Activated T-cell treated with anti-CD3 and anti-CD28 coated beads, Interleukin-2, amount 50 U/mL, for 72 hours (primary cell): ENCODE measurements around the gene DIP2C. TPM values are rescaled to one million over a fixed set of nuclear protein-coding genes. Genes with fewer than 3 reads are reported as not detected.
A peak's percentile ranks its signal among the peaks of the same experiment; 100 is the strongest.
"Not testable (repeated sequence)": the region's sequence is repeated elsewhere in the genome, so short reads cannot be mapped to it uniquely, and the experiment has no call there.

Experiments used
- ATAC-seq, 2 donors: fragments of 150-1000 bp; cut with Tn5 transposase; replicated peaks in 1 of 2; 2 replicates each; pipeline ENCODE4 v1.10.0; 2021; ENCODE audit warnings: moderate library complexity in 2 of 2, mild to moderate bottlenecking in 1 of 2
- DNase-seq, 2 donors: peaks; one replicate each; pipeline ENCODE4 v3.0.0; 2021 to 2022; ENCODE audit warnings: mixed read lengths in 1 of 2
- H3K27ac Mint-ChIP-seq: one replicate; pipeline ENCODE4 v1.8.0; 2022; ENCODE audit warnings: mild to moderate bottlenecking, moderate library complexity, mixed read lengths
- H3K27me3 Mint-ChIP-seq: one replicate; pipeline ENCODE4 v1.8.0; 2022; ENCODE audit warnings: low read depth, mixed read lengths
- H3K36me3 Mint-ChIP-seq, 2 donors: one replicate each; pipeline ENCODE4 v1.8.0; 2022; ENCODE audit warnings: mixed read lengths in 2 of 2, mild to moderate bottlenecking in 1 of 2; ENCODE audit not compliant: insufficient read depth in 2 of 2
- H3K4me1 Mint-ChIP-seq: one replicate; pipeline ENCODE4 v1.8.0; 2022; ENCODE audit warnings: low read depth, mixed read lengths
- H3K4me3 Mint-ChIP-seq, 2 donors: one replicate each; pipeline ENCODE4 v1.8.0; 2022; ENCODE audit warnings: mild to moderate bottlenecking in 2 of 2, mixed read lengths in 2 of 2, moderate library complexity in 2 of 2
- H3K9me3 Mint-ChIP-seq, 2 donors: one replicate each; pipeline ENCODE4 v1.8.0; 2022; ENCODE audit warnings: mixed read lengths in 2 of 2
- total RNA-seq, 2 donors: library from RNA; stranded (reverse); gene quantifications; one replicate each; pipeline ENCODE4 v1.2.3, GENCODE V29; 2022

The DIP2C gene
- total RNA-seq, 2 donors from 2014 or later: 0.70 to 1.6 TPM

DNA sequence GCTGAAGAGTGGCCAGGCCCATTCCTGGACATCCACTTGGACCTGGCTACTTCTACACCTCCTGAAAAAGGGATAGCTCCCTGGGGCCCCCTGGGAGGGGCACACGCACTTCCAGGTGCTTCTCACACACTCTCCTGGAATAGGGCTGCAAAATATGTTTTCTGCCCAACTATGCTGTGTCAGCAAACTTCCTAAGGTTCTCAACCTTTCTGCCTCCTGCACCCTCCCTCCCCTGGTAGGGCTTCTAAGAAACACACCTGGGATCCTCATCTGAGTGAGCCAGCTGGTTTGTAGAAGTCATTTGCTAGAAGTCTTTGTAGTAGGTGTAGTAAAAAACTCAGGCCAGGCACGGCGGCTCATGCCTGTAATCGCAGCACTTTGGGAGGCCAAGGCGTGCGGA, 417.7 kb downstream of the DIP2C start:
- ATAC-seq (no peak), DNase-seq (no peak)
- Mint-ChIP-seq H3K27me3 (no peaks in the 10 kb centered on the region), H3K9me3 (no peaks in the 10 kb centered on the region), H3K4me3 (no peak overlapping the region), H3K4me1 (no peaks in the 10 kb centered on the region), H3K27ac (no peak overlapping the region), H3K36me3 (no peaks in the 10 kb centered on the region)

DNA sequence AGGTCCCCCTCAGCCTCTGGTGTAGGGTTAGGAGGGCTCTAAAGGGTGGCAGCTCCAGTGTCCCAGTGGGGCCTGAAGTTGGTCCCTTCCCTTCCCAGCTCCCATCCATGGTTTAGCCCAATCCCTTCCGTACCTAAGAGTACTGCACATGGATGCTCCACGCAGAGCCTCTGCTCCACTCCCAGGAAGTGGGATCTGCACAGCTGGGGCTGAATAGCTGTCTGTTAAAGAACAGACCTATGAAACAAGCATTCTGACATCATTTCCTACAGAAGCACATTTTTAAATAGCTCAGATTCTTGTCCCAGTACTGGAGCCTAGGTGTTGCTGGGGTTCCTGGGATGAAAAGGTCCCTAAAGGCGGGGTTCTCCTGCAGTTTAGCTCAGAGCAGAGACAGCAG, 418.3 kb downstream of the DIP2C start:
- no peaks in the 10 kb centered on the region for H3K4me1 Mint-ChIP-seq
- H3K9me3 Mint-ChIP-seq: no peaks in the 10 kb centered on the region
- no peaks in the 10 kb centered on the region for H3K27me3 Mint-ChIP-seq
- no peaks in the 10 kb centered on the region for H3K36me3 Mint-ChIP-seq
- DNase-seq (no peak), ATAC-seq (no peak)
- H3K4me3 Mint-ChIP-seq: no peak overlapping the region
- H3K27ac Mint-ChIP-seq: no peak overlapping the region

DNA sequence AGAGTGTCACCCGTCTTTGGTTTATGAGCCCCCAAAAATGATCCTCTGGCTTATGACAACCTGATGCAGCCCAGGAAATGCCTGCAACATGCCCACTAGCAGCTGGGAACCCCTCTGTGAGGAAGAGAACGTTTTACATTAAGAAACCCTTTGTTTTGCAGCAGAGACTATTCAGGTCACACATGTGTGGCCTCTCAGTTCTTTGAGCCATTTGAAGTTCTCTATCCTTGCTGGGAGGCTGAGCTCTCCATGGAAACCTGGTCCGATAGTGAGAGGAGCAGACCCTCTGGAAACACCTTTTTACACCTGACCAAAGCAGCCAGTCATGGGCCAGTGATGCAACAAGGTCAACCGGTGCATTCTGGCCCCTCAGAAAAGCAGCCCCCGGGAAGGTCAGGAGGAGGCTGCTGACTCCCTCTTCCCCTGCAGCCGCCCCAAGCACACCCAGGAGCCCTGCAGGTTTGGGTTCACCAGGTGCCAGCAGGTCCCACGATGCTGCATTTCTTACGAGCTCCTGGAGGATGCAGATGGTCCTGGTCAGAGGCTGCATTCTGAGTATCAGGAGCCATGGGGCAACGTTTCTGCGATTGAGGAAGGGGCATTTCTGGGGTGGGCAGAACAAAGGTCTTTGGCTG, 419.9 kb downstream of the DIP2C start:
- ATAC-seq (no peak), DNase-seq (no peak)
- Mint-ChIP-seq H3K4me3 (no peak overlapping the region), H3K27ac (no peak overlapping the region), H3K36me3 (peaks cover 0 to 6% of the 10 kb centered on the region in 2 donors), H3K27me3 (no peaks in the 10 kb centered on the region), H3K4me1 (no peaks in the 10 kb centered on the region), H3K9me3 (peaks cover 0 to 5% of the 10 kb centered on the region in 2 donors)

DNA sequence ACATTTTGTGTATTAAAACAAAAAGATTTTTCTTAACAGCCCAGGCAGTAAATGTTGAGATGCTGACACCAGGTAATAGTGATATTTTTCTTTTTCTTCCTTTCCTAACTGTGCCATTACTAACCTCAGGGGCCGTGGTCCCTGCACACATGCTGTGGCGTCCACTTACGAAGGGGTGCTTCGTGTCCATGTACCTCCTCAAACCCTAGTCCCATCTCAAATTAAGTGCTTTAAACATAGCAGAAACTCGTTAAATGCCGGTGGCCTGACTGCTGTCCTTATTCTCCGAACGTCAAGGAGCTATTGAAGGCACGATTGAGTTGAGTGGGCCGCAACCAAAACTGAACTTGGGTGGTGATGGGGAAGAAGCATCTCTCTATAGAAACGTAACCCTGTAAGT, 421.8 kb downstream of the DIP2C start:
- DNase-seq (no peak), ATAC-seq (no peak)
- Mint-ChIP-seq H3K27me3 (no peaks in the 10 kb centered on the region), H3K27ac (no peak overlapping the region), H3K9me3 (peaks cover 0 to 10% of the 10 kb centered on the region in 2 donors), H3K4me3 (no peak overlapping the region), H3K36me3 (peaks cover 0 to 15% of the 10 kb centered on the region in 2 donors), H3K4me1 (peaks cover 8% of the 10 kb centered on the region)

DNA sequence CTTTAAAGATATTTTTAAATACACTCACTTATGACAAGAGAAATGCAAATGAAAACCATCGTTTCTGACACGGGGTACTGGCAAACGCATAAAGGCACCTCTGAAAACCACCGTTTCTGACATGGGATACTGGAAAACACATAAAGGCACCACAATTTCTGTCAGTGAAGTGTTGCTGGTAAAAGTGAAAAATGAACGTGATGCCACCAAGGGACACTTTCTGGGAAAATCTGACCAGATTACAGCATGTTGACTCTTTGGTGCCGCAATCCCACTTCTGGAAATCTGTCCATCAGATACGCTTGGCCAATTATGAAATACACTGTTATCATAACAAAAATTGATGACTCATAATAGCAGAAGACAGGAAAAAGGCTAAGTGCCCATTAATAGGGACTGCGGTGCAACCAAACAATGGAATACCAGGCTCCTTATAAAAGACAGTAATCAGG, 422.5 kb downstream of the DIP2C start:
- Mint-ChIP-seq H3K36me3 (peaks cover 0 to 15% of the 10 kb centered on the region in 2 donors), H3K4me1 (peaks cover 8% of the 10 kb centered on the region), H3K27me3 (no peaks in the 10 kb centered on the region), H3K9me3 (peaks cover 0 to 10% of the 10 kb centered on the region in 2 donors), H3K4me3 (no peak overlapping the region), H3K27ac (no peak overlapping the region)
- DNase-seq (no peak), ATAC-seq (no peak)

DNA sequence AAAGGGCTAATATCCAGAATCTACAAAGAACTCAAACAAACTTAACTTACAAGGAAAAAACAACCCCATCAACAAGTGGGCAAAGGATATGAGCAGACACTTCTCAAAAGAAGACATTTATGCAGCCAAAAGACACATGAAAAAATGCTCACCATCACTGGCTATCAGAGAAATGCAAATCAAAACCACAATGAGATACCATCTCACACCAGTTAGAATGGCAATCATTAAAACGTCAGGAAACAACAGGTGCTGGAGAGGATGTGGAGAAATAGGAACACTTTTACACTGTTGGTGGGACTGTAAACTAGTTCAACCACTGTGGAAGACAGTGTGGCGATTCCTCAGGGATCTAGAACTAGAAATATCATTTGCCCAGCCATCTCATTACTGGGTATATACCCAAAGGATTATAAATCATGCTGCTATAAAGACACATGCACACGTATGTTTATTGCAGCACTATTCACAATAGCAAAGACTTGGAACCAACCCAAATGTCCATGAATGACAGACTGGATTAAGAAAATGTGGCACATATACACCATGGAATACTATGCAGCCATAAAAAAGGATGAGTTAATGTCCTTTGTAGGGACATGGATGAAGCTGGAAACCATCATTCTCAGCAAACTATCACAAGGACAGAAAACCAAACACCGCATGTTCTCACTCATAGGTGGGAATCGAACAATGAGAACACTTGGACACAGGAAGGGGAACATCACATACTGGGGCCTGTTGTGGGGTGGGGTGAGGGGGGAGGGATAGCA, 423.5 kb downstream of the DIP2C start:
- not testable (repeated sequence) for H3K4me1 Mint-ChIP-seq, ATAC-seq, H3K27me3 Mint-ChIP-seq, DNase-seq, H3K4me3 Mint-ChIP-seq, H3K9me3 Mint-ChIP-seq
- Mint-ChIP-seq H3K36me3 (peaks cover 0 to 15% of the 10 kb centered on the region in 2 donors), H3K27ac (peak overlapping the region; percentile 69)

DNA sequence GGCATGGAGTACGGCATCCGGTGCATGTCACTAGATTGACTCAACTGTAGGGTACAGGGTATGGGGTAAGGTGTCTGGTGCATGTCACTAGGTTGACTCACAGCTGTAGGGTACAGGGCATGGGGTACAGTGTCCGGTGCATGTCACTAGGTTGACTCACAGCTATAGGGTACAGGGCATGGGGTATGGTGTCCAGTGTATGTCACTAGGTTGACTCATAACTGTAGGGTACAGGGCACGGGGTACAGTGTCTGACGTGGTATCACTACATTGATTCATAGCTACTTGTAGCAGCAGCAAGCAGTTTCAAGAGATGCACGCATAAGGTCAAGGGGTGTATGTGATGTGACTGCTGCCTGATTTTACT, 424.4 kb downstream of the DIP2C start:
- not testable (repeated sequence) for H3K9me3 Mint-ChIP-seq, H3K27me3 Mint-ChIP-seq, H3K4me1 Mint-ChIP-seq, H3K4me3 Mint-ChIP-seq
- ATAC-seq (peak; percentile 79 to 85), DNase-seq (peak; percentile 31 to 41)
- H3K27ac Mint-ChIP-seq: peak overlapping the region; percentile 69
- peaks cover 0 to 15% of the 10 kb centered on the region in 2 donors for H3K36me3 Mint-ChIP-seq

DNA sequence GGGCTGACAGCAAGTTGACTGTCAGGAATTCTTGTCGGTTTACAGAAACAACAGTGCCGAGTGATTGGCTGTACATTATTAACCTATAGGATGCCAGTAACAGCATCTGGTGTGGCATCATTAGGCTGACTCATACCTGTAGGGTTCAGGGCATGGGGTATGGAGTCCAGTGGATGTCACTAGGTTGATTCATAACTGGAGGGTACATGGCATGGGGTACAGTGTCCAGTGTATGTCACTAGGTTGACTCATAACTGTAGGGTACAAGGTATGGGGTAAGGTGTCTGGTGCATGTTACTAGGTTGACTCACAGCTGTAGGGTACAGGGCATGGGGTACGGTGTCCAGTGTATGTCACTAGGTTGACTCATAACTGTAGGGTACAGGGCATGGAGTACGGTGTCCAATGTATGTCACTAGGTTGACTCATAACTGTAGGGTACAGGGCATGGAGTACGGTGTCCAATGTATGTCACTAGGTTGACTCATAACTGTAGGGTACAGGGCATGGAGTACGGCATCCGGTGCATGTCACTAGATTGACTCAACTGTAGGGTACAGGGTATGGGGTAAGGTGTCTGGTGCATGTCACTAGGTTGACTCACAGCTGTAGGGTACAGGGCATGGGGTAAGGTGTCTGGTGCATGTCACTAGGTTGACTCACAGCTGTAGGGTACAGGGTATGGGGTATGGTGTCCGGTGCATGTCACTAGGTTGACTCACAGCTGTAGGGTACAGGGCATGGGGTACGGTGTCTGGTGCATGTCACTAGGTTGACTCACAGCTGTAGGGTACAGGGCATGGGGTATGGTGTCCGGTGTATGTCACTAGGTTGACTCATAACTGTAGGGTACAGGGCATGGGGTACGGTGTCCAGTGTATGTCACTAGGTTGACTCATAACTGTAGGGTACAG, 425.1 kb downstream of the DIP2C start:
- DNase-seq (peak; percentile 17 to 36), ATAC-seq (peak; percentile 80 to 82)
- not testable (repeated sequence) for H3K27me3 Mint-ChIP-seq, H3K4me3 Mint-ChIP-seq, H3K9me3 Mint-ChIP-seq, H3K4me1 Mint-ChIP-seq
- H3K36me3 Mint-ChIP-seq: peaks cover 0 to 15% of the 10 kb centered on the region in 2 donors
- H3K27ac Mint-ChIP-seq: peak overlapping the region; percentile 19

DNA sequence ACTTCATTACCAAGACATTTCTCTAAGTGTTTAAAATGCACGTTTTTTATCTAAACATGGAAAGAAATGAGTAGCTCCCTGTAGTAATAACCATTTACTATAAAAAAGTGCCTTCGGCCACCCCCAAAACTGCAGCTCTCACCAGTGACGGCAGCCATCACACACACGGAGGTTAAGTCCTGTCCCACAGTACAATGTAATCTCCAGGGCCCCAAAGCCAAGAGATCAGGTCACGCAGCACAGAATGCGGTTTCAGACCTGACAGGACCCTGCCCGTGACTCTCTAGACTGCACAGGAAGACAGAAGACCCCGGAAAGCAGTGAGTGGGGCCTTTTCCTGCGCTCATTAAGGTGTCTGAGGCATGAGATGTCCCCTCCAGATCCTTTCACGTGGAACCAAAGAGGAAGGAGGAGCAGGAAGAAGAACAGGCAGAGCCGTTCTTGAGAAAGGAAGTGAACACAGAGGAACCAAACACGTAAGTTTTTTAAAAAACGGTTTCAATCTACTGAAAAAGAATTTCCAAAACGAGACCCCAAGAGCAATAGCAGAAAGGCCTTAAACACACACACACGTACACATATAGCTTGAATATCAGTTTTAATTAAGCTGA, 428.5 kb downstream of the DIP2C start:
- Mint-ChIP-seq H3K36me3 (peaks cover 0 to 15% of the 10 kb centered on the region in 2 donors), H3K4me1 (peaks cover 8% of the 10 kb centered on the region), H3K27ac (no peak overlapping the region), H3K4me3 (no peak overlapping the region), H3K27me3 (no peaks in the 10 kb centered on the region), H3K9me3 (peaks cover 0 to 10% of the 10 kb centered on the region in 2 donors)
- DNase-seq: no peak
- no peak for ATAC-seq

DNA sequence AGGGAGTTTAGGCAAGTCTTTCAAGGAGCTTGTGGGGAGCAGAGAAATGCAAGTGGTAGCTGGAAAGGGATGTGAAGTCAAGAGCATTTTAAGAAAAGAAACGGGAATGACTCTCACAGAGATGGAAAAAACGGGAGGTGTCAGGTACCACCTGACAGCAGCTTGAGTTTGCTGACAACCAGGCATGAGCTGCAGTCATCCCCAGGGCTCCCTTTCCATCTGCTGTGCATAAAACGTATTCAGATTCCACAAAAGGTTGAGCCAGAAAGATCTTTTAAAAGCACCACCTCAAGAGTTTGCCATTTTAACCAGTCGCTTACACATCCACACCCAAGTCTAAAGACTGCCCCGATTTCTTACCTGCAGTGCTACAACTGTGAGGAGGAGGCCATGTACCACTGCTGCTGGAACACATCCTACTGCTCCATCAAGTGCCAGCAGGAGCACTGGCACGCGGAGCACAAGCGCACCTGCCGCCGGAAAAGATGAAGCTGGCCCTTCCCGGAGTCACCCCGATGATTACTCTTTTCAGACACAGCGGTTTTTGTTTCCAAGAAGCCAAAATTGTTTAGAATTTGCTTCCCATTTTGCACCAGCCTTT, 437.4 kb downstream of the DIP2C start:
- ATAC-seq (no peak), DNase-seq (no peak)
- no peaks in the 10 kb centered on the region for H3K4me1 Mint-ChIP-seq
- H3K36me3 Mint-ChIP-seq: peaks cover 9 to 10% of the 10 kb centered on the region in 2 donors
- H3K9me3 Mint-ChIP-seq: no peaks in the 10 kb centered on the region
- no peak overlapping the region for H3K4me3 Mint-ChIP-seq
- no peak overlapping the region for H3K27ac Mint-ChIP-seq
- H3K27me3 Mint-ChIP-seq: no peaks in the 10 kb centered on the region

DNA sequence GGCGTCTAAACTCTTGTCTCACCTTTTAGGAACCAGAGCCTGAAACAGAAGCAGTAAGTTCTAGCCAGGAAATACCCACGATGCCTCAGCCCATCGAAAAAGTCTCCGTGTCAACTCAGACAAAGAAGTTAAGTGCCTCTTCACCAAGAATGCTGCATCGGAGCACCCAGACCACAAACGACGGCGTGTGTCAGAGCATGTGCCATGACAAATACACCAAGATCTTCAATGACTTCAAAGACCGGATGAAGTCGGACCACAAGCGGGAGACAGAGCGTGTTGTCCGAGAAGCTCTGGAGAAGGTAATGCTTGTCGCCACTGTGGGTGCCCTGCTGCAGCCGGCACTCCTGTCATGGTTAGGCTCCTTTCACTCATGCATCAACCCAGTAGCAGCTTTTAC, 441.2 kb downstream of the DIP2C start:
- Mint-ChIP-seq H3K27me3 (no peaks in the 10 kb centered on the region), H3K9me3 (no peaks in the 10 kb centered on the region), H3K36me3 (peaks cover 9 to 14% of the 10 kb centered on the region in 2 donors), H3K27ac (no peak overlapping the region), H3K4me3 (no peak overlapping the region), H3K4me1 (no peaks in the 10 kb centered on the region)
- ATAC-seq (no peak), DNase-seq (no peak)

DNA sequence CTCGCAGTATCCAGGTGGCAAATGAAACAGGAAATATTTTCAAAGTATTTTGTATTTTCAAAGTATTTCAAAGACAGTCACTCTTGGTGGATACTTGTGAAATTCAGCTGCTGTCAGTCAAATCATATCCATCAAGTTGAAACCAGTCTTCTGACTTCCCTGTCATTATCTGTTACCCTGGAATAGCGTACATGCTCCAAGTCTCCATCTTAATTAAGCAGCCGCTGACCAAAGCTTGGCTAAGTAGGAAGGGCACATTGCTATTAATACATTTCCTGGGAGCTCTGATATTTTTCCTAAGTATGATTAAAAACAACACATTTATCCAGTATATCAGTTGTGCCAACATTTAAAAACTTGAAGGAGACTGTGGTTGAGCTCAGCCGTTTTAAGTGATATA, 442.0 kb downstream of the DIP2C start:
- Mint-ChIP-seq H3K9me3 (no peaks in the 10 kb centered on the region), H3K36me3 (peaks cover 9 to 14% of the 10 kb centered on the region in 2 donors), H3K27ac (no peak overlapping the region), H3K4me1 (no peaks in the 10 kb centered on the region), H3K4me3 (no peak overlapping the region), H3K27me3 (no peaks in the 10 kb centered on the region)
- ATAC-seq (no peak), DNase-seq (no peak)
